Measurements from ENCODE around the gene APOA4.
"Not testable (repeated sequence)": the region's sequence is repeated elsewhere in the genome, so short reads cannot be mapped to it uniquely, and the experiment has no call there.

The APOA4 gene

DNA sequence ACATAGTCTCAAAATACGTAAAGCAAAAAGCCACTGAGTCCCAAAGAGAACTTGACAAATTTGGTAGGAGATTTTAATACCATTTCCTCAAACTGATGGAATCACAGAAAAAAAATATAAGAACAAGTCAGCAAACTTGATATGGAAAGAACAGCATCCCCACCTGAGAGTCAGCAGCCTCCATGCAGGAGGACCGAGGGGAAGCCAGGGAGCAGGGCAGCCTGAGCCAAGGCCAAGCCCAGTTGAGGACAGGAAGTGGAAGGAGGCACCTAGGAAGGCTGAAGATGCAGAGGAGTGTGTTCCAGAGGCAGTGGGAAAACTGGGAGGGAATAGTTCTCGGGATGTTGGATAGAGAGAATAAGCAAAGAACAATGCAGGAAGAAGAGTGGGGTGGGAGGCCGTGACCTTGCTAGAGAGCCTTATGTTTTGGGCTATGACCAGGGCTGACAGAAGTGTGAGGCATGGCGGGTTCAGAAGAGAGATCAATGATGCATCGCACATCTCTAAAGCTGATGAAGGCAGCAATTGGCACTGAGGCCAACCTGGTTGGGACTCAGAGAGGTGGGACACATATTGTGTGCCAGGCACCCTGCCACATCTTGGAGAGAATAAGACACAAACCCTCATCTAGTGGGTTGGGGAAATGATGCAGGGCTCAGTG is 15.4 kb downstream of the APOA4 start:
- Histone ChIP-seq H2AFZ (ENCODE audit: low read length) (no peak overlapping the region), H2BK12ac (ENCODE audit: low read length) (no peak overlapping the region), H3K9me3 (replicated peaks in 1 of 2; ENCODE audit: control insufficient read depth in 2 of 2, insufficient read depth in 1 of 2, low read depth in 1 of 2, low read length in 2 of 2) (no peaks in the 10 kb centered on the region), H2BK5ac (ENCODE audit: low read length) (no peak overlapping the region), H3K18ac (ENCODE audit: low read length) (peak overlapping the region; percentile 59), H3K14ac (ENCODE audit: low read length) (no peak overlapping the region), H4K91ac (ENCODE audit: low read depth, low read length, poor library complexity) (no peak overlapping the region), H3K23ac (ENCODE audit: low read depth, low read length, poor library complexity) (peak overlapping the region; percentile 83), H3K27ac (replicated peaks; ENCODE audit: low read length) (no peak overlapping the region), H3K4me3 (ENCODE audit: low read length in 2 of 2) (no peak overlapping the region), H3K4me2 (ENCODE audit: insufficient read depth, low read length, poor library complexity, severe bottlenecking) (no peak overlapping the region), H3K4ac (ENCODE audit: low read length) (no peak overlapping the region), H3K4me1 (ENCODE audit: control insufficient read depth in 2 of 2, insufficient read depth in 1 of 2, low read depth in 1 of 2, low read length in 2 of 2) (no peaks in the 10 kb centered on the region), H3K27me3 (ENCODE audit: control insufficient read depth in 3 of 3, insufficient read depth in 3 of 3, low read depth in 1 of 3, low read length in 3 of 3) (peaks cover 0 to 21% (median 0%) of the 10 kb centered on the region in 3 experiments), H4K8ac (ENCODE audit: low read depth, low read length) (no peak overlapping the region), H3K9ac (ENCODE audit: low read depth, low read length, poor library complexity) (no peak overlapping the region), H3K79me1 (ENCODE audit: low read depth, low read length) (no peaks in the 10 kb centered on the region), H2AK5ac (ENCODE audit: low read depth, low read length) (no peak overlapping the region), H2BK15ac (ENCODE audit: low read length) (no peak overlapping the region), H2BK120ac (ENCODE audit: low read depth, low read length) (no peak overlapping the region), H3K36me3 (replicated peaks in 1 of 2; ENCODE audit: control insufficient read depth in 2 of 2, insufficient read depth in 2 of 2, low read length in 2 of 2) (no peaks in the 10 kb centered on the region)
- DNase-seq (ENCODE audit: low spot score): no peak
- no CpG with 5 or more reads among the region's 6 CpGs for whole genome bisulfite sequencing, 2 donors (ENCODE audit: extremely low coverage in 2 of 2, insufficient read length in 2 of 2, insufficient replicate concordance in 1 of 2)

- no peaks in the 10 kb centered on the region for H3K9me3 ChIP-seq (replicated peaks in 1 of 2; ENCODE audit: control insufficient read depth in 2 of 2, insufficient read depth in 1 of 2, low read depth in 1 of 2, low read length in 2 of 2)
- no peak overlapping the region for H3K4me3 ChIP-seq (ENCODE audit: low read length in 2 of 2)
- no peaks in the 10 kb centered on the region for H3K79me1 ChIP-seq (ENCODE audit: low read depth, low read length)
- H3K9ac ChIP-seq (ENCODE audit: low read depth, low read length, poor library complexity): no peak overlapping the region
- H2BK12ac ChIP-seq (ENCODE audit: low read length): no peak overlapping the region
- H2BK120ac ChIP-seq (ENCODE audit: low read depth, low read length): no peak overlapping the region
- no peak overlapping the region for H4K91ac ChIP-seq (ENCODE audit: low read depth, low read length, poor library complexity)
- no peak for DNase-seq (ENCODE audit: low spot score)
- no peak overlapping the region for H2BK5ac ChIP-seq (ENCODE audit: low read length)
- no peak overlapping the region for H3K4me2 ChIP-seq (ENCODE audit: insufficient read depth, low read length, poor library complexity, severe bottlenecking)
- no peak overlapping the region for H3K27ac ChIP-seq (replicated peaks; ENCODE audit: low read length)
- no CpG with 5 or more reads among the region's 3 CpGs for WGBS, 2 donors (ENCODE audit: extremely low coverage in 2 of 2, insufficient read length in 2 of 2, insufficient replicate concordance in 1 of 2)
- H2AFZ ChIP-seq (ENCODE audit: low read length): no peak overlapping the region
- H3K23ac ChIP-seq (ENCODE audit: low read depth, low read length, poor library complexity): no peak overlapping the region
- no peaks in the 10 kb centered on the region for H3K36me3 ChIP-seq (replicated peaks in 1 of 2; ENCODE audit: control insufficient read depth in 2 of 2, insufficient read depth in 2 of 2, low read length in 2 of 2)
- H3K18ac ChIP-seq (ENCODE audit: low read length): no peak overlapping the region
- H3K27me3 ChIP-seq (ENCODE audit: control insufficient read depth in 3 of 3, insufficient read depth in 3 of 3, low read depth in 1 of 3, low read length in 3 of 3): peaks cover 0 to 28% (median 0%) of the 10 kb centered on the region in 3 experiments
- H3K14ac ChIP-seq (ENCODE audit: low read length): no peak overlapping the region
- H2BK15ac ChIP-seq (ENCODE audit: low read length): no peak overlapping the region
- no peaks in the 10 kb centered on the region for H3K4me1 ChIP-seq (ENCODE audit: control insufficient read depth in 2 of 2, insufficient read depth in 1 of 2, low read depth in 1 of 2, low read length in 2 of 2)
- no peak overlapping the region for H3K4ac ChIP-seq (ENCODE audit: low read length)
- no peak overlapping the region for H2AK5ac ChIP-seq (ENCODE audit: low read depth, low read length)
- no peak overlapping the region for H4K8ac ChIP-seq (ENCODE audit: low read depth, low read length)
These were observed 19.1 kb downstream of the APOA4 start for GRCh38 chr11:116804001-116804400.

DNA sequence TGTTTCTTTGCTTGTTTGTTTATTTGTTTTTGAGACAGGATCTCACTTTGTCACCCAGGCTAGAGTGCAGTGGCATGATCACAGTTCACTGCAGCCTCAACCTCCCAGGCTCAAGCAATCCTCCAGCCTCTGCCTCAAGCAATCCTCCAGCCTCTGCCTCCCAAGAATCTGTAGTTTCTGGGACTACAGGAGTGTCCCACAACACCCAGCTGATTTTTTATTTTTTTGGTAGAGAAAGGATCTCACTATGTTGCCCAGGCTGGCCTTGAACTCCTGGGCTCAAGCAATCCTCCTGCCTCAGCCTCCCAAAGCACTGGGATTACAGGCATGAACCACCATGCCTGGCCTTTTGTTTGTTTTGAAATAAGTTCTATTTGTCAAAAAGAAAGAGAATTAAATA is 21.4 kb downstream of the APOA4 start:
- not testable (repeated sequence) for H2BK12ac ChIP-seq (ENCODE audit: low read length); H2BK5ac ChIP-seq (ENCODE audit: low read length); H3K27ac ChIP-seq (replicated peaks; ENCODE audit: low read length); H2AFZ ChIP-seq (ENCODE audit: low read length); H4K8ac ChIP-seq (ENCODE audit: low read depth, low read length); H3K4me3 ChIP-seq (ENCODE audit: low read length in 2 of 2); H3K79me1 ChIP-seq (ENCODE audit: low read depth, low read length); H3K9me3 ChIP-seq (replicated peaks in 1 of 2; ENCODE audit: control insufficient read depth in 2 of 2, insufficient read depth in 1 of 2, low read depth in 1 of 2, low read length in 2 of 2); H4K91ac ChIP-seq (ENCODE audit: low read depth, low read length, poor library complexity); DNase-seq (ENCODE audit: low spot score); H3K4me2 ChIP-seq (ENCODE audit: insufficient read depth, low read length, poor library complexity, severe bottlenecking); H3K36me3 ChIP-seq (replicated peaks in 1 of 2; ENCODE audit: control insufficient read depth in 2 of 2, insufficient read depth in 2 of 2, low read length in 2 of 2); H3K4ac ChIP-seq (ENCODE audit: low read length); H2BK15ac ChIP-seq (ENCODE audit: low read length); H3K14ac ChIP-seq (ENCODE audit: low read length); H2AK5ac ChIP-seq (ENCODE audit: low read depth, low read length); H3K4me1 ChIP-seq (ENCODE audit: control insufficient read depth in 2 of 2, insufficient read depth in 1 of 2, low read depth in 1 of 2, low read length in 2 of 2); H2BK120ac ChIP-seq (ENCODE audit: low read depth, low read length); H3K23ac ChIP-seq (ENCODE audit: low read depth, low read length, poor library complexity); H3K9ac ChIP-seq (ENCODE audit: low read depth, low read length, poor library complexity); H3K18ac ChIP-seq (ENCODE audit: low read length)
- H3K27me3 ChIP-seq (ENCODE audit: control insufficient read depth in 3 of 3, insufficient read depth in 3 of 3, low read depth in 1 of 3, low read length in 3 of 3): peaks cover 0 to 27% (median 0%) of the 10 kb centered on the region in 3 experiments

GRCh38 chr11:116800610-116801009 is 22.5 kb downstream of the APOA4 start:
- Histone ChIP-seq H3K4me2 (ENCODE audit: insufficient read depth, low read length, poor library complexity, severe bottlenecking) (no peak overlapping the region), H2BK15ac (ENCODE audit: low read length) (no peak overlapping the region), H3K9ac (ENCODE audit: low read depth, low read length, poor library complexity) (no peak overlapping the region), H2BK12ac (ENCODE audit: low read length) (no peak overlapping the region), H3K14ac (ENCODE audit: low read length) (no peak overlapping the region), H3K4me1 (ENCODE audit: control insufficient read depth in 2 of 2, insufficient read depth in 1 of 2, low read depth in 1 of 2, low read length in 2 of 2) (no peaks in the 10 kb centered on the region), H3K18ac (ENCODE audit: low read length) (no peak overlapping the region), H2BK120ac (ENCODE audit: low read depth, low read length) (no peak overlapping the region), H3K9me3 (replicated peaks in 1 of 2; ENCODE audit: control insufficient read depth in 2 of 2, insufficient read depth in 1 of 2, low read depth in 1 of 2, low read length in 2 of 2) (no peaks in the 10 kb centered on the region), H3K27me3 (ENCODE audit: control insufficient read depth in 3 of 3, insufficient read depth in 3 of 3, low read depth in 1 of 3, low read length in 3 of 3) (peaks cover 0 to 23% (median 0%) of the 10 kb centered on the region in 3 experiments), H3K79me1 (ENCODE audit: low read depth, low read length) (no peaks in the 10 kb centered on the region), H3K4ac (ENCODE audit: low read length) (no peak overlapping the region), H3K23ac (ENCODE audit: low read depth, low read length, poor library complexity) (no peak overlapping the region), H4K91ac (ENCODE audit: low read depth, low read length, poor library complexity) (no peak overlapping the region), H3K36me3 (replicated peaks in 1 of 2; ENCODE audit: control insufficient read depth in 2 of 2, insufficient read depth in 2 of 2, low read length in 2 of 2) (no peaks in the 10 kb centered on the region), H2BK5ac (ENCODE audit: low read length) (no peak overlapping the region), H3K4me3 (ENCODE audit: low read length in 2 of 2) (no peak overlapping the region), H2AFZ (ENCODE audit: low read length) (no peak overlapping the region), H3K27ac (replicated peaks; ENCODE audit: low read length) (no peak overlapping the region), H4K8ac (ENCODE audit: low read depth, low read length) (no peak overlapping the region), H2AK5ac (ENCODE audit: low read depth, low read length) (no peak overlapping the region)
- no CpG with 5 or more reads among the region's 2 CpGs for WGBS, 2 donors (ENCODE audit: extremely low coverage in 2 of 2, insufficient read length in 2 of 2, insufficient replicate concordance in 1 of 2)
- DNase-seq (ENCODE audit: low spot score): no peak

Measured in neuronal stem cell (in vitro differentiated cells).